OCI-LY7 (cell line): ENCODE data around the gene EIF4E1B. TPM values are rescaled to one million over a fixed set of nuclear protein-coding genes. Genes with fewer than 3 reads are reported as not detected.
A peak's percentile ranks its signal among the peaks of the same experiment; 100 is the strongest.

Experiments used
- BruUV-seq: library from RNA; stranded (reverse); fragments of 400-500 nt; replicated peaks from 2 replicates; lab custom pipeline; 2021; lab: Mats Ljungman, UMichigan
- CTCF ChIA-PET: fragments of 300-600 bp; sonication (Branson Sonifier 250); formaldehyde crosslinking; loops from one replicate; lab custom pipeline; 2022; ENCODE audit warnings: antibody characterized with exemption; ENCODE audit not compliant: unreplicated experiment; lab: Charles Lee
- POLR2A ChIA-PET: fragments of 300-600 bp; sonication (Branson Sonifier 250); formaldehyde crosslinking; loops from one replicate; lab custom pipeline; 2022; ENCODE audit warnings: antibody characterized with exemption; lab: Charles Lee
- DNase-seq: peaks from one replicate; pipeline ENCODE4 v3.0.0-alpha.2; 2015; ENCODE audit warnings: low spot score
- H2AFZ ChIP-seq: fragments of 200-600 bp; sonication (generic), shearing (Covaris generic); 2 replicates; pipeline ENCODE4 v1.6.1; 2014; ENCODE audit warnings: mild to moderate bottlenecking, antibody characterized with exemption, low read length, moderate library complexity
- H3K27ac ChIP-seq: fragments of 200-600 bp; sonication (generic); 2 replicates; pipeline ENCODE4 v1.5.1; 2014; ENCODE audit warnings: mixed run types, low read depth, mild to moderate bottlenecking, moderate library complexity, low read length, inconsistent platforms; ENCODE audit not compliant: poor library complexity, severe bottlenecking
- H3K36me3 ChIP-seq: fragments of 200-600 bp; sonication (generic); 2 replicates; pipeline ENCODE4 v1.6.1; 2014; ENCODE audit warnings: mild to moderate bottlenecking, antibody characterized with exemption, low read length, moderate library complexity, mixed read lengths; ENCODE audit not compliant: insufficient read depth
- H3K4me1 ChIP-seq: fragments of 200-600 bp; sonication (generic); 2 replicates; pipeline ENCODE4 v1.5.1; 2014; ENCODE audit warnings: mild to moderate bottlenecking, low read length; ENCODE audit not compliant: insufficient read depth, poor library complexity, severe bottlenecking
- H3K4me2 ChIP-seq: fragments of 200-600 bp; sonication (generic); 2 replicates; pipeline ENCODE4 v1.6.1; 2014; ENCODE audit warnings: mild to moderate bottlenecking, low read length
- H3K4me3 ChIP-seq: fragments of 200-600 bp; sonication (generic); 2 replicates; pipeline ENCODE4 v1.5.1; 2014; ENCODE audit warnings: mild to moderate bottlenecking, low read depth, low read length; ENCODE audit not compliant: poor library complexity, severe bottlenecking
- H3K79me2 ChIP-seq: fragments of 200-600 bp; sonication (generic); 2 replicates; pipeline ENCODE4 v1.6.1; 2016; ENCODE audit warnings: low read depth, mild to moderate bottlenecking, low read length, moderate library complexity, mixed read lengths; ENCODE audit not compliant: insufficient read depth
- H3K9me2 ChIP-seq: fragments of 200-600 bp; sonication (generic); 2 replicates; pipeline ENCODE4 v1.6.1; 2016; ENCODE audit warnings: mild to moderate bottlenecking, low read length, mixed read lengths; ENCODE audit not compliant: insufficient read depth
- H3K9me3 ChIP-seq: fragments of 200-600 bp; sonication (generic); 2 replicates; pipeline ENCODE4 v1.6.1; 2014; ENCODE audit warnings: mild to moderate bottlenecking, mixed run types, low read length, mixed read lengths
- H4K20me1 ChIP-seq: fragments of 200-600 bp; sonication (generic); 2 replicates; pipeline ENCODE4 v1.6.1; 2014; ENCODE audit warnings: mild to moderate bottlenecking, antibody characterized with exemption, low read length, moderate library complexity, mixed read lengths; ENCODE audit not compliant: insufficient read depth
- EZH2phosphoT487 ChIP-seq: fragments of 200-600 bp; sonication (generic); IDR thresholded peaks from 2 replicates; pipeline ENCODE4 v1.6.1; 2018; ENCODE audit warnings: low read depth, borderline replicate concordance, mild to moderate bottlenecking, mixed run types, antibody characterized with exemption, low read length, moderate library complexity, mixed read lengths
- intact Hi-C: fragments of 100-400 bp; cut with micrococcal nuclease; formaldehyde crosslinking; loops from one replicate; pipeline ENCODE4 v1.10.0; 2022; ENCODE audit not compliant: unreplicated experiment
- total RNA-seq, 2 experiments: library from RNA; depleted of rRNA in 1 of 2; stranded (reverse); fragments of >200 nt in 1 of 2; shearing (Covaris generic) in 1 of 2; gene quantifications; 2 replicates each; pipeline ENCODE4 v1.2.3, GENCODE V29; 2014 to 2022
- TF ChIP-seq, protein P1 (sequence below): fragments of 200-600 bp; sonication (generic); conservative IDR thresholded peaks from 2 replicates; pipeline ENCODE4 v1.5.1; 2014; ENCODE audit warnings: mild to moderate bottlenecking, antibody characterized with exemption, low read length, moderate library complexity, mixed read lengths

Gene EIF4E1B
- total RNA-seq, 2 experiments from 2014 or later = 0.16 to 2.4 TPM

DNA sequence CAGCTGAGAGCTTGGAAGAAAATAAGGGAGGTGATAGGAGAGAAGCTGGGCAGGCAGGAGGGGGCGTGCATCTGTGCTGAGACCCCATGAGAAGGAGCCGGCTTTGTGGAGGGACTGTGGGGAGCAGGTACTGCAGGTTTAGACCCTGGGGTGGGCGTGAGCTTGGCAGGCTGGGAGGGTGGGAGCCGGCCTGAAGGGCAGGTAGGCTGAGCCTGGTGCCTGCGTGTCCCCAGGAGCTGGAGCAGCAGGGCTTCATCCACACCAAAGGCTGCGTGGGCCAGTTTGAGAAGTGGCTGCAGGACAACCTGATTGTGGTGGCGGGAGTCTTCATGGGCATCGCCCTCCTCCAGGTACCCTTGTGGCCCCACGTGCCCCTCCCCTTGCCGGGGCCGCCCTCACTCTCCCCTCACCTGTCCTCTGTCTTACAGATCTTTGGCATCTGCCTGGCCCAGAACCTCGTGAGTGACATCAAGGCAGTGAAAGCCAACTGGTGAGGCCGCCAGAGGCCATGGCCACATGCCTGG is 26.1 kb downstream of the EIF4E1B start:
- Histone ChIP-seq H3K36me3 (no peaks in the 10 kb centered on the region), H3K79me2 (no peaks in the 10 kb centered on the region), H3K4me1 (peaks cover 5% of the 10 kb centered on the region), H3K4me2 (no peak overlapping the region), H3K4me3 (no peak overlapping the region), H3K9me3 (no peaks in the 10 kb centered on the region), H4K20me1 (no peaks in the 10 kb centered on the region), H2AFZ (no peak overlapping the region), H3K9me2 (no peaks in the 10 kb centered on the region), H3K27ac (no peak overlapping the region)
- no peak for TF ChIP-seq EZH2phosphoT487
- TF ChIP-seq, protein P1, sequence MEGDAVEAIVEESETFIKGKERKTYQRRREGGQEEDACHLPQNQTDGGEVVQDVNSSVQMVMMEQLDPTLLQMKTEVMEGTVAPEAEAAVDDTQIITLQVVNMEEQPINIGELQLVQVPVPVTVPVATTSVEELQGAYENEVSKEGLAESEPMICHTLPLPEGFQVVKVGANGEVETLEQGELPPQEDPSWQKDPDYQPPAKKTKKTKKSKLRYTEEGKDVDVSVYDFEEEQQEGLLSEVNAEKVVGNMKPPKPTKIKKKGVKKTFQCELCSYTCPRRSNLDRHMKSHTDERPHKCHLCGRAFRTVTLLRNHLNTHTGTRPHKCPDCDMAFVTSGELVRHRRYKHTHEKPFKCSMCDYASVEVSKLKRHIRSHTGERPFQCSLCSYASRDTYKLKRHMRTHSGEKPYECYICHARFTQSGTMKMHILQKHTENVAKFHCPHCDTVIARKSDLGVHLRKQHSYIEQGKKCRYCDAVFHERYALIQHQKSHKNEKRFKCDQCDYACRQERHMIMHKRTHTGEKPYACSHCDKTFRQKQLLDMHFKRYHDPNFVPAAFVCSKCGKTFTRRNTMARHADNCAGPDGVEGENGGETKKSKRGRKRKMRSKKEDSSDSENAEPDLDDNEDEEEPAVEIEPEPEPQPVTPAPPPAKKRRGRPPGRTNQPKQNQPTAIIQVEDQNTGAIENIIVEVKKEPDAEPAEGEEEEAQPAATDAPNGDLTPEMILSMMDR = no peak
- intact Hi-C loops = no loop called here
- CTCF ChIA-PET = no interaction called here
- BruUV-seq = no TSS peak
- POLR2A ChIA-PET = no interaction called here
- DNase-seq = no peak

DNA sequence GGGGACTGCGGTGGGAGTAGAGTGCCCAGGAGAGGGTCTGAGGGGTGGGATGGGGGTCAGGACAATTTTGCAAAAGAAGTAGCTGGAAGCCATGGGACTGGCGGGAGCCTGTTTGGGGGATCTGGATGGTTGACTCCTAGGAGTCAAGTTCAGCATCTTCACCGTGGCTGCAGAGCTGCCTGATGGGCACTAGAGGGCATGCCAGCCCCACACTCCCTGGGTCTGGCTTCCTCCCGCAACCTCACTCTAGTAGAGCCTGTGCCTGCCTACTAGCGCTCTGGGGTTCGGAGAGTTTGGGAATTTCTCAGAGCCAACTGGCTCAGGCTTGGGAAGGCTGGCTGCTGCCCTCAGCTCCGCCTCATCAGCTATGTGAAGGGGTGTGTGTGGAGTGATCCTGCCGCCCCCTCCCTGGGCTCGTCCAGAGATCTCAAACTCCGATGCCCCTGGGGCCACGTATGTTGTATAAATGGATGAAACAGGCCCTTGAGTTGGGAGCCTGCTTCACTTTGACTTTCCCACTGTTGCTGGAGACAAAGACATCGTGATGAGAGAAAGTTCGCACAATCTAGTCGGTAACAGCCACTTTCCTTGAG is 27.6 kb downstream of the EIF4E1B start:
- H3K4me1 ChIP-seq = peaks cover 5% of the 10 kb centered on the region
- no peak for TF ChIP-seq EZH2phosphoT487
- TF ChIP-seq, protein P1 = peak; percentile 85
- H3K27ac ChIP-seq = no peak overlapping the region
- no peak overlapping the region for H2AFZ ChIP-seq
- CTCF ChIA-PET = interaction anchor here (1.0 kb wide), 1 partner anchor 10 kb away, joined by 3 read pairs; no protein-coding TSS in a partner anchor
- H3K9me3 ChIP-seq = no peaks in the 10 kb centered on the region
- peak; percentile 75 for DNase-seq
- no peak overlapping the region for H3K4me3 ChIP-seq
- H3K9me2 ChIP-seq = no peaks in the 10 kb centered on the region
- BruUV-seq = TSS peak; percentile 84
- H4K20me1 ChIP-seq = no peaks in the 10 kb centered on the region
- H3K36me3 ChIP-seq = no peaks in the 10 kb centered on the region
- intact Hi-C loops = no loop called here
- H3K79me2 ChIP-seq = no peaks in the 10 kb centered on the region
- no peak overlapping the region for H3K4me2 ChIP-seq
- POLR2A ChIA-PET = interaction anchor here (0.8 kb wide), 1 partner anchor 712 kb away, joined by 4 read pairs; no protein-coding TSS in a partner anchor
